Activated CD4-positive, alpha-beta T cell treated with anti-CD3 and anti-CD28 coated beads for 48 hours (primary cell): ENCODE measurements around the gene ROBO1.
"Not testable (repeated sequence)": the region's sequence is repeated elsewhere in the genome, so short reads cannot be mapped to it uniquely, and the experiment has no call there.

Experiments
- DNase-seq: peaks from one replicate; pipeline ENCODE4 v3.0.0-alpha.2; 2020

ROBO1 gene

DNA sequence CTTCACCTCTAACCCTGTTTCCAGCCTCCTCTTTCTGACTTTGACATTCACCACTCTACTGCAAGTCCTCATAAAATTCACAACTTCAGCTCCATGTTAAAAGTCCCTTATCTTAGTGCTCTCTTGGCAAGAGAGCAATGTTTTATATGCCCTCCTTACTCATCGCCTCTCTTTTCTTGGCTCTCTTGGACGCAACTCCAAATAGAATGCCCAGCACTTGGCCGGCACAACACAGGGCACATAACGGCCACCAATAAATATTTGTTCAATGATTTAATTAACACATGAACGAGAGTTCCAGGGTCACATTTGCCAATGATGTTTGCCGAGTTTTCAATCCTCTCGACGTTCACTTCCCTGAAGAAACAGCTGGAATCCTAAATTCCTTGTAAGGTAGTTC lies 401.4 kb downstream of the ROBO1 start:
- DNase-seq, result no peak

DNA sequence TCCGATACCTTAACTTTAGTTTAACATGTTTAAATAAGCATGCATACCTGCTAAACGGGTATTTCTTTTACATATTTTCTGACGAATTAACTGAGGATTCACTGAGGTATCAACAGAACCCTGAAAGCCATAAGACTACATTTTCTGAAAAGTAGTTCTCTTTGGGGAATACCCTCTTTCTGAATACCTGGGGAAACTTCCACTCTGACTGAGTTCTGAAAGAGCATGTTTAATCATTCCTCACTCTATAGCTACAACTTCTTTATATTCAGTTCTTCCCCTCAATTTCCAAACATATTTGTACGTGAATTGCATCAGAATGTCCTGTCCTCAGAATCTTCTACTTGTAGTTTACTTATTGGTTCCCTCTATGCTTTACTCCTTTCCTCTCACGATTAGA lies 403.0 kb downstream of the ROBO1 start:
- no peak for DNase-seq

DNA sequence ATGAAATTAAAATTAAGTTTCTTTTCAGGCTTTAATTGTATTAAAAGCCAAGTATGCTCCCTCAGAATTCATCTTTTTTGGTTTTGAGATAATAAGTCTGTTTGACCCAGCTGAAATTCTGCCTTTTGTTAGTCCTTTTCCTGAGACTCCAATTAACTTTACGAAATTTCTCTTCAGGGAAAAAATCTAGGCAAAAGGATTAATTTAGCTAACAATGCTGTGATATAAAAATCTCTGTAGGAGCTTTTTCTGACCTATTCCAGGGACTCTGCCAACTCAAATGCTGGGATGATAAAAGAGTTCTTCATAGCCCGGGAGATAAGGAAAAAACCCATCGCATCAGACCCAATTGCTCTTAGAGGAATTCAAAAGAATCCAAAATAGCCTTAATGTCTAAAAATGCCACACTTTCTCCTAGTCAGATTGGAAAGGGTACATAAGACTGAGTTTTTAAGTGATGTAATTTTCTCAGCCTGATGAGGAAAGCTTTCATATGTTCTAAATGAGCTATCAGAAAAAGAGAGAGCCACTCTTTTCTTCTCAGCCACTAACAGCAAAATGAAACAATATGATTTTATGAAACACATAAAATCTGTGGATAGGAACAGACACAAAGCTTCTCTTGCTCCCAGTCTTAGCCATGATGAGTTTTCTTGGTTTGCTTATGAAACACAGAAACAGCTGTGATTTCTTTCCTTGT lies 405.1 kb downstream of the ROBO1 start:
- no peak for DNase-seq

DNA sequence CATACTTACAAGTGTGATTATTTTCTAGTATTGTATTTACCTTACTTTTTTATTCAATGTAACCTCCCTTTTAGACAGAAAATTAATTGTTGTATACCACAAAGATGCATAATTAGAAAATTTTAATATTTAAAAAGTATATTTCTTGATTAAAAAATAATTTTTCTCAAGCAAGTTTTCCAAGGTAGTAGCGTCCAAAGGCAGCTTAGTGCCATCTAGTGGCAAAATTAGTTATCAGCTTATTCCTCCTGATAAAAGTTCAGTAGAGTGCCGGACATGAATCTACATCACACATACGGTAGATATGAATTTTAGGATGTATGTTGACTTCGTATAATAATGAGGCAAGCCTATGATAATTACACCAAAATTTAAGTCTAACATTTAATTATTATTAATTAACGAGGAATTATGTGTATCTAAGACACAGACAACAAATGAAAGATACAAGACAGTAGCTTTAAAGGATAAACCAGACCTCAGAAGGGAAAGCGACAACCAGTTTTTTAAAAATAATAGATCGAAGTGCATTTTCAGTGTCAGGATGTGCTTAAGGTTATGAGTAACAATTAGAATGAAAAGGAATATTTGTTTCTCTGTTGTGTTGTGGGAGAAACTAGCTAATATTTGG lies 405.9 kb downstream of the ROBO1 start:
- no peak for DNase-seq

DNA sequence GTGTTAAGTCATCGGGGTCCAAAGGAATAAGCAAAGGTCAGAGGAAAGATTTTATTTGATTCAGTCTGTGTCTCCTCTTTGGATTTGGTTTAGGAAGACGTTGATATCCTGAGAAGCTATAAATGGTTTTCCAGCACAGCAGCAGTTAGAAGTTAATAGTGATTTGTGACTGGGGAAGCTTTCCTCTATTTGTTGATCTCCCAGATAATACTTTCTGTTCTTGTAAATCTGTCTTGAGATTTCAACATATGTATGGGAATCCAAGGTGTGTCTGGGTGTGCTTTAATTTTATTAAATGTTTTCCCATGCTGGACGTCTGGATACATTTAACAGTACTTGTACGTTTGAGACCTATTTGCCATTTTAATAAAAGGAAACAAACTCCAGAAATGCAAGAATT lies 409.5 kb downstream of the ROBO1 start:
- DNase-seq, result no peak

DNA sequence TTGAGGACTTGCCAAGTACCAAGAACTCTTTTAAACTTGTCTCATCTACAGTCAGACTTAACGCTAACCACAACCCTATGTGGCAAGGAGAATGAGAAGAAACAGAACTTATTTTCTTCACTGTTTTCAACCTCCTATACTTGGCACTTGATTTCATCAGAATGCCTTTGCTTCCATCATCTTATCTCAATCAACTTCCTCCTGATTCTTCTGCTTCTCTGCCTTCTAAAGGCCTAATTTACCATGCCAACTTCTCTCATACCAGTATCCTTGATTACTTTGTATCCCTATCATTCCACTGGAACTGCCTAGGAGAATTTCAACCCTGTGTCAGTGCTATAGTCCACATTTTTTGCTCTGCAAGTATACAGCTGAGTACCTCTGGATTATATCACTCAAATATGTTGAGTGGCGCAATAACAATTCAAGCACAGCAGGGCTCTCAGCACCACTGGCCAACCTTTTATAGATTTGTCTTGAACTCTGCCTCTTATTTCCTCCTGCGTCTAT lies 413.6 kb downstream of the ROBO1 start:
- no peak for DNase-seq

DNA sequence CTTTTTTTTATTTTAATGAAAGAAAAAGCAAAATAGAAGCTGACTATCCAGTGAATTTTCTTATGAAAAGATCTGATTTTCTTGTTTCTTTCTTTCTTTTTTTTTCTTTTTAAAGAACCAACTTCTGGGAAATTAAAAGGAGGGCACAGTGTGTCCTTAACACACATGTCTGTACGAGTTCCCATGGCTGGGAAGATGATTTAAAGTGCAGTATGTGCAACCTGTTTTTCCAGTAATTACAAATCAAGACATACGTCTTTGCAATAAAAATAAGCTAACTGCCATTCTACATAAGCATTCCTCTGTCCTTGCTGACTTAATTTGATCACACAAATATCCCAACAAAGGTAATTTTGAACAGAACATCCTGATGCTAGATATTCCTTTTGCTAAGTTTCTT lies 416.1 kb downstream of the ROBO1 start:
- DNase-seq, result no peak

DNA sequence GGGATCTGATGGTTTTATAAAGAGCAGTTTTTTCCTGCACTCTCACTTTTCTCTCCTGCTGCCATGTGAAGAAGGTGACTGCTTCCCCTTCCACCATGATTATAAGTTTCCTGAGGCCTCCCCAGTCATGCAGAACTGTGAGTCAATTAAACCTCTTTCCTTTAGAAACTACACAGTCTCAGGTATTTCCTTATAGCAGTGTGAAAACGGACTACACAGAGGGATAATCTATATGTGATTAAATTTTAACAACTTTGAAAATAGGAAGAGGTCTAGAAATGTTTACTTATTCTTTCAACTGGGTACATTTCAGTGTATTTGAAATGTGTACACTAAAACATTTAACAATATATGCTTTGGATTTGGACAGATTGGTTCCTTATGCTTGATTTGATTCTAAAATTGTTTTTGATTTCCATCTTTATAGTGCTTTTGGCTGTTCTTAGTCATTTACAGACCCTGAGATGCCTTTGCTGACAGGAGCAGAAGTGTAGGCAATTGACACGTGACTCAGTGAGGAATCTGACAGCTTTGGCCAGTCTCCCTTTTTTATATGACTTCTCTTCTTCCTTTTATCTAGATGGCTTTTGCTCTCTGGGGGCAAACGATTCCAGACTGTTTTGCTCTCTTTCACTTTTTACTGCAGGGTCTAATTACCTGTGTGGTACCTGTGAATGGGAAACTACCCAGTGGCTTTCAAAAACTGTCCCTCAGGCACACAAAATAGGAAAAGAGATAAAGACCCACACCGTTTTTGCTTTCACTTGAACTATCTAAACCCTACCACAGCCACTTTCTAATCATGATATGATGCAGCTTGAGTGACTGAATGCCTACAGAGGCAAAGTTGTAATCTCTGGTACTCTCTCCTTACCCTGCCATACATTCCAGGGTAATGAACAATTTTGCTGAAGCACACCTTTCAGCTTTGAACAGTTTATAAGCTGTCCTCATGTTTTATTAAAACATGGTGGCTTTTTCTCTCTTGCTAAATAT lies 422.6 kb downstream of the ROBO1 start:
- DNase-seq, result no peak

DNA sequence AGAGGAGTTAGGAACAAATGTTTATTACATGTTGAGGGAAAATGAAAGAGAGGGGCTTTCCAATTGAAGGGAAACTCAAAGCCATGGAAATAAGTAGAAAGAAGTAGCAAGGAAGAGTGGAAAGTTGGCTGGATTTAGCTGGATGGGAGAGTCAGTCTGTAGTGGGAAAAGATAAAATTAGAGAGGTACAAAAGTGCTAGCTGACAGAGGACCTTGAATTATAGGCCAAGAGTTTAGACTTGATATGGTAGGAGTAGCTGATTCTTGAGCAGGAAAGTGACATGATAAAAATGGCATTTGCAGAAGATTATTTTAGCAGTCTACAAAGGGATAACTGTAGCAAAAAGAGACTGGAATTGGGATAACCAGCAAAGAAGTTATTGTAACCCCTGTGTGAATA lies 425.8 kb downstream of the ROBO1 start:
- DNase-seq, result no peak

DNA sequence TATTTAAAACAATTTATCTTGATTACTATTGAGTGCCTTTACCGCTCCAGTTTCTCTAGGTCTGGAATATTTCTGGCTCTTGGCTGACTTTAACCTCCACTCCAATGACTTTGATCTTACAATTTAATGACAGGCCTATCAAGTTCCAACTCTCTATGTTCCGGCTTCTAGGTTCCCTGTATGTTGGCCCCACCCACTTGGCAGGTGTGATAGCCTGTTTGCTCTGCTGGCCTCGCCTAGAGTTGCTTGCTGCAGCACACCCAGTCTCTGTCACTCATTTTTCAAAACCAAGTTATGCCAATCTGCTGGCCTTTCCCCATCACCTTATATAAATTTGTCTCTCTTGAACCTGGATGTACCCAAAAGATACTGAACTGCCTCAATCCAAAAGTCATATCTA lies 428.0 kb downstream of the ROBO1 start:
- no peak for DNase-seq

DNA sequence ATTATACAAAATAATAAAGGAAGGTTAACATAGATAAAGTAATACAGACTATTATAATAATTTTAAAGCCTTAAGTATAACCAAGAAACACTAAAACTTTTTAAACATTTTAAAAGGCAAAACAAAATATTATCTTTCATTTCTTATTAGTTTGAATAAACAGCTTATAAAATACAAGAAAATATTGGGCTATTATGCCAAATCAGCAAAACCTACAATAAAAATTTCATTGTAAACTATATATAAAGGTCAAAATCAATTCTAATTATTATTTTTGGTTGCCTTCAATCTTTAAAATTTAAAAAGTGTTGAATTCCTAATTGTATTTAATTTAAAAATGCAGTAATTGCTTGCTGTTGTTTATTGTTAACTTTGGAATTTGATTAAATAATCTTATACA lies 430.0 kb downstream of the ROBO1 start:
- no peak for DNase-seq

DNA sequence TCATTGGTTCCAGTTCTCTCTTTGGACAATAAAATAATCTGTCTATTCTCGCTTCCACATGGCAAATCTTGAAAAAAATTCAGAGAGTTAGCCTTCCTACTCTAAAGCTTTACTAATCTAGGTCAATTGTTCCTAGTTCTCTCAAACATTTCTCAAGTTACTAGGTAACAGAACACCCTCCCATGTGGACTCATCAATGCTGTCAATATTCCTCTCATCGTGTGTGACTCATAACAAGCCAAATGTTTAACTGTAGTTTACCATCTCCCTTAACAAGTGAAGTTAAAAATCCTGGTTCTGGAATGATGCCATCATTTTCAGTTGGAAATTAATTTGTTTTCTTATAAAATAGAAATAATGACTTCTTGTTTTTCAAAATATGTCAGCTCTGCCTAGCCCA lies 438.6 kb downstream of the ROBO1 start:
- DNase-seq, result no peak

DNA sequence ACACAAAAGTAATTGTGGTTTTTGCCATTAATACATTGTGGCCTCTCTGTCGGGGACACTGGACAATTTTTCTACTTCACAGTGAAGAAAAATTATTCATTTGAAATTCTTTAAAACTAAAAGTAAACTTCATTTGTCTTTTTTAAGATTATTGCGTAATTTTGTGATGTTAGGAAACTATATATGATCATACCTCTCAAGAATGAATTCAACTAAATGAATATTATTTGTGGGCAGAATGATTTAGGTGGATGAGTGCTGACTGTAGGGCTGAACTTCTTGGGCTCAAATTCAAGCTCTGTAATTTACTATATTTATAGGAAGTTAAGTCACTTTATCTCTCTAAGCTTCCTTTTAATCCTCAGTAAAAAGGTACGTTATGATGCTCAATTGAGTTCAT lies 441.2 kb downstream of the ROBO1 start:
- no peak for DNase-seq

DNA sequence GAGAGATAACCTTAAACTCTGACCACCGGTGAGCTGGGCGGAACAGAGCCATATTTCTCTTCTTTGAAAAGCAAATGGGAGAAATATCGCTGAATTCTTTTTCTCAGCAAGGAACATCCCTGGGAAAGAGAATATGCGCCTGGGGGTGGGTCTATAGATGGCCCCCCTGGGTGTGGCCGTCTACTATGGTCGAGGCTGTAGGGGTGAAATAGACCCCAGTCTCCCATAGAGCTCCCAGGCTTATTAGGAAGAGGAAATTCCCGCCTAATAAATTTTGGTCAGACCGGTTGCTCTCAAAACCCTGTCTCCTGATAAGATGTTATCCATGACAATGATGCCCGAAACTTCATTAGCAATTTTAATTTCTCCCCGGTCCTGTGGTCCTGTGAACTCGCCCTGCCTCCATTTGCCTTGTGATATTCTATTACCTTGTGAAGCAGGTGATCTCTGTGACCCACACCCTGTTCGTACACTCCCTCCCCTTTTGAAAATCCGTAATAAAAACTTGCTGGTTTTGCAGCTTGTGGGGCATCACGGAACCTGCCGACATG lies 441.9 kb downstream of the ROBO1 start:
- not testable (repeated sequence) for DNase-seq

DNA sequence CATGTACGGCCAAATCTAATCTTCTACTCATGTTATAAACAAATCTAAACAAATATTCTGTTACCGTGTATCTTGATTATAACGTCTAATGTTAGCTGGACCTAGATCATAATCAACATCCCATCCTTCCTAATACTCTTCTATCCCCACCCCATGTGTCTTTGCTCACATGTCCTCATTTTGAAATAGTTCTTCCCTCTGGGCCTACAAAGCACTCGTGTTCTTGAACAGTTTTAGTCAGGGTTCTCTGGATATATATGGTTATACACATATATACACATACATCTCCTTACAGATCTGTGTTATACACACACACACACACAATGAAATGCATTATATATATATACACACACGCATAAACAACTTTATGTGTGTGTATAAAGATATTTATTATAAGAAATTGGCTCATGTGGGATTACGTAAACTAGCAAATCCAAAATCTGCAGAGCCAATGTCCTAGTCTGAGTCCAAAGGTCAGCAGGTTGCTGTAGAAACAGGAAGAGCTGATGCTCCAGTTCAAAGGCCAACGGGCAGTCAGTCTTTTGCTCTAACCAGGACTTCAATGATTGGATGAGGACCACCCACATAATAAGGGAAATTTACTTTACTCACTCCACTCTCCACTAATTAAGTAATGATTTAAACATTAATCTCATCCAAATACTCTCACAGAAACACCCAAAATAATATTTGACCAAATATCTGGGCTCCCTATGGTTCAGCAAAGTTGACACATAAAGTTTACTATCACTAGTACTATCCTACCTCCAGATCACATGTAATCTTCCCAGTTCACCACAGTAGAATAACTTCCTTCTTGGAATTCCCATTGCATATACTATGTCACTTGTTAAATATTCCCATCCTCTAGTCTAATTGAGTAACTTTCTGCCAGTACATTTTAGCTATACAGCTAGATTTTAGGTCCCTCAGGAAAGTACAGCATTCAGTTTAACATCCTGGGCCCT lies 450.0 kb downstream of the ROBO1 start:
- DNase-seq, result no peak

DNA sequence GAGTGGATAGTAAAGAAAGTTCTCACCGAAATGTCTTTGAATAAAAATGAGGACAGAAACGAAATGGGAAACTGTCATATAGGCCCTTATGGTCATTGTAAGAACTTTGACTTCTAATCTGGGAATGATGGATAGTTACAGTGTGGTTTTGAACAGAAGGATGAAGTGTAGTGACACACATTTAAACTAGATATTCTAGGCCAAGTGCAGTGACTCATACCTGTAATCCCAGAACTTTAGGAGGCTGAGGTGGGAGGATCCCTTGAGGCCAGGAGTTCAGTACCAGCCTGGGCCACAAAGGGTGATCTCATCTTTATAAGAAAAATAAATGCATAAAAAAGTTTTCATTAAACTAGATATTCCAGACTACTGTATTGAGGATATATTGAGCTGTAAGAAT lies 452.8 kb downstream of the ROBO1 start:
- DNase-seq, result no peak

DNA sequence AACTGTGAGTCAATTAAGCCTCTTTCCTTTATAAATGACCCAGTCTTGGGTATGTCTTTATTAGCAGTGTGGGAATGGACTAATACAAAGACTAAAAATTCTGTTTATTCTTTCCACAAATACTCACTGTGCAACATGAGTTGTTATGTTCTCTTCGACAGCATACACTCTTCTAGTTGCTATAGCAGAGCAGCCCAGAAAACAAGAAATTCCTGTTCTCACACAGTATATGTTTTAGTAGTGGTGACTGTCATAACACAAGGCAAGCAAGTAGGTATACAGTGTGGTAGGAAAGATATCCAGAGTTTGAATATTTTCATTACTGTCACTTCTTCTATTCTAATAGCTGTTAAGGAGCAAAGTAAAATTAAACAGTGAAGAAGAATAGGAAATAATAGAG lies 453.3 kb downstream of the ROBO1 start:
- DNase-seq, result no peak

DNA sequence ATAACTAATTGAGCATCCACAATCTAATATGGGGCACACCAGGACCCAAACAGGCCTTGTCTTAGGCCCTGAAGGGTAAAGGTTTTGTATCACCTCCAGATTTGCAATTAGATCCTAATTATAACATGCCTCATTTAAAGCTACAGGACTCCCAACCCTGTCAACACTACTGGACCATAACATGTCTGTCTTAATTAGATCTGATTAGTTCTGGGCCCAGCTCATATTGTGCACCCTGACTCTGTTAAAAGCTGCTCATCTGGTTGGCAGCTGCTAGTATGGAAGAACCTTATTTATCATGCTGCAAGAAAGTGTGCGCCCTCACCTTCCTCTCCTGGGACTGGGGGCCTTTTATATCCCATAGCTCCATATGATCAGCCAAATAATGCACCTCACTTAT lies 457.8 kb downstream of the ROBO1 start:
- DNase-seq, result no peak

DNA sequence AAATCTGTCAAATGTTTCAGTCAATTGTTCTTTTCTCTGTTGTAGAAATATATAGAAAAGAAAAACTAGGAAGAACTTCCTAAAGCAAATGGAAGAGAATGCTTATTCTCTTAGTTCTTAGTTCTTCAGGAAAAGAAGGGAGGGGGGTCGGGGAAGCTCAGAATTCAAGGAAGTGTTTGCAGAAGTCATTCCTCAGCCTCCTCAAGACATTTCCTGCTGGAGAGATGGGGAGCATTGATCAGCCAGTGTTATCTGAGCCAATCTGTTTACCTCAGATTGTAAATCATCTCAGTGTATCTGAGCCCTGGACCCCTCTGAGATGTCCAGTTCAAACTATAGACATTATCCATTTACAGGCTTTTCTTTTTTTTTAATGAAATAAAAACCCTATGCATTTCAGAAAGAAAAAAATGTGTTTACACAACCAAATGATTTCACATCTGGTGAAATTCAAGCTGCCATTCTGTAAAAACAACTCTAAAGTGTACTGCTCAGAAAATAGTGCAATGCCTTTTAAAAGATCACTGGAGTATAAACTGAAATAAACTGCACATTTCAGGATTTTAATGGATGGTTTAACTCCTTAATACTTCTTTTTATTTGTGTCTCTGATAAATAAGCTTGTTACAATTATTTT lies 460.7 kb downstream of the ROBO1 start:
- no peak for DNase-seq

DNA sequence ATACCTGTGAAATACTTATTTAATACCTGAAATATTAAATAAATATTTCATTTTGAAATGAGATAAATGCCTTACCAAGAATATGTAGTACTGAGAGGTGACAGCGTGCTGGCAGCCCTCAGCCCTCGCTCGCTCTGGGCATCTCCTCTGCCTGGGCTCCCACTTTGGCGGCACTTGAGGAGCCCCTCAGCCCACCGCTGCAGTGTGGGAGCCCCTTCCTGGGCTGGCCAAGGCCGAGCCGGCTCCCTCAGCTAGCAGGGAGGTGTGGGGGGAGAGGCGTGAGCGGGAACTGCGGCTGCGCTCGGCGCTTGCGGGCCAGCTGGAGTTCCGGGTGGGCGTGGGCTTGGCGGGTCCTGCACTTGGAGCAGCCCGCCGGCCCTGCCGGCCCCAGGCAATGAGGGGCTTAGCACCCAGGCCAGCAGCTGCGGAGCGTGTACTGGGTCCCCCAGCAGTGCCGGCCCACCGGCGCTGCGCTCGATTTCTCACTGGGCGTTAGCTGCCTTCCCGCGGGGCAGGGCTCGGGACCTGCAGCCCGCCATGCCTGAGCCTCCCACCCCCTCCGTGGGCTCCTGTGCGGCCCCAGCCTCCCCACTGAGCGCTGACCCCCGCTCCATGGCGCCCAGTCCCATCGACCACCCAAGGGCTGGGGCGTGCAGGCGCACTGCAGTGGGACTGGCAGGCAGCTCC lies 467.7 kb downstream of the ROBO1 start:
- DNase-seq, result not testable (repeated sequence)
